Measurements from ENCODE around the gene GFI1.

DNA sequence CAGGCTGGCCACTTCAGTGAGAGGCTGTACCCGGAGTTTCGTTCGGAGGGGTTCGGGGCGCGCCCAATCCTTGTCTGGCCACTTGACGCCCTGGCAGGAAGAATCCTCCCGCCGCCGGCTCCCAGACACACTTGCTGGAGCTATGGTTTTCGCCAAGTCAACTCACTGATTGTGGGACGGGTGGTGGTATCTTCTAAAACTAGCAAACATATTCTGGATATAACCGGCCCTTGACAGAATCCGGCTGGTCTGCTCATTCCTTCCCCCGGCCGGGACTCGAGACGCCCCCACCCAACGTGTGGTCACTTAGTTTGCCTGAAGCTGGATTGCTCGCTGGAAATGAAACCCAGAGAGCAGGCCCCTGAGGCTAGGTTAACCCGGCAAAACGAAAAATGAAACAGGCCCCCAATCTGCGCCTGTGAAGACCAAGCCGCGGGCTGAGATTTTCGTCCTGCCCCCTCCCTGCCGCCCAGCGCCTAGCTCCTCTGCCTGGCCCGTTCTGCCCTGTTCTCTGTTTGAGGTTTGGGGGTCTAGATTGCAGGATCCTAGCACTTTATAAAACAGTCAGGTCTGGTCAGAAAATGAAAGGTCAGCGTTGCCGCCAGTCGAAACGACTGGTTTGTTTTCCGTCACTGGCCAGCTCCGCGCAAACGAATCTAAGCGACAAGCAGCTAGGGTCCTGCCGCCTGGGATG lies 4.6 kb downstream of the GFI1 start:
- TF ChIP-seq, protein P1, sequence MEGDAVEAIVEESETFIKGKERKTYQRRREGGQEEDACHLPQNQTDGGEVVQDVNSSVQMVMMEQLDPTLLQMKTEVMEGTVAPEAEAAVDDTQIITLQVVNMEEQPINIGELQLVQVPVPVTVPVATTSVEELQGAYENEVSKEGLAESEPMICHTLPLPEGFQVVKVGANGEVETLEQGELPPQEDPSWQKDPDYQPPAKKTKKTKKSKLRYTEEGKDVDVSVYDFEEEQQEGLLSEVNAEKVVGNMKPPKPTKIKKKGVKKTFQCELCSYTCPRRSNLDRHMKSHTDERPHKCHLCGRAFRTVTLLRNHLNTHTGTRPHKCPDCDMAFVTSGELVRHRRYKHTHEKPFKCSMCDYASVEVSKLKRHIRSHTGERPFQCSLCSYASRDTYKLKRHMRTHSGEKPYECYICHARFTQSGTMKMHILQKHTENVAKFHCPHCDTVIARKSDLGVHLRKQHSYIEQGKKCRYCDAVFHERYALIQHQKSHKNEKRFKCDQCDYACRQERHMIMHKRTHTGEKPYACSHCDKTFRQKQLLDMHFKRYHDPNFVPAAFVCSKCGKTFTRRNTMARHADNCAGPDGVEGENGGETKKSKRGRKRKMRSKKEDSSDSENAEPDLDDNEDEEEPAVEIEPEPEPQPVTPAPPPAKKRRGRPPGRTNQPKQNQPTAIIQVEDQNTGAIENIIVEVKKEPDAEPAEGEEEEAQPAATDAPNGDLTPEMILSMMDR (IDR thresholded peaks at IDR 0.05 in 8 of 11, conservative IDR thresholded peaks at IDR 0.05 in 3 of 11) = no peak
- TF ChIP-seq POLR2A (IDR thresholded peaks at IDR 0.05) = no peak
